HepG2 (cell line): ENCODE measurements around the gene TMC2. TPM values are rescaled to one million over a fixed set of nuclear protein-coding genes. Genes with fewer than 3 reads are reported as not detected.

Source experiments
- BCL6 ChIP-seq: IDR thresholded peaks from 2 replicates; pipeline ENCODE4 v1.6.1; 2016; ENCODE audit warnings: missing genetic modification reagents, missing compliant biosample characterization
- GATA4 ChIP-seq: sonication (generic); IDR thresholded peaks from 2 replicates; pipeline ENCODE4 v1.6.1; 2016; ENCODE audit warnings: antibody characterized with exemption, low read depth, borderline replicate concordance
- GATAD1 ChIP-seq: IDR thresholded peaks from 2 replicates; pipeline ENCODE4 v1.6.1; 2016; ENCODE audit warnings: missing genetic modification reagents, missing compliant biosample characterization
- MBD4 ChIP-seq: IDR thresholded peaks from 2 replicates; pipeline ENCODE4 v1.6.1; 2012; ENCODE audit warnings: low read length, inconsistent platforms, borderline replicate concordance
- MEF2D ChIP-seq: sonication (generic); formaldehyde crosslinking; IDR thresholded peaks from 2 replicates; pipeline ENCODE4 v1.5.1; 2020; ENCODE audit warnings: mild to moderate bottlenecking, missing genetic modification reagents
- NR1H2 ChIP-seq: sonication (generic); formaldehyde crosslinking; IDR thresholded peaks from 2 replicates; pipeline ENCODE4 v1.8.1; 2022; ENCODE audit warnings: low read depth, missing genetic modification reagents, borderline replicate concordance
- PLSCR1 ChIP-seq: sonication (generic); formaldehyde crosslinking; IDR thresholded peaks from 2 replicates; pipeline ENCODE4 v1.5.0; 2020; ENCODE audit warnings: missing genetic modification reagents, mild to moderate bottlenecking, borderline replicate concordance
- SKI ChIP-seq: fragments of 450-650 bp; IDR thresholded peaks from one replicate; pipeline ENCODE4 v1.6.1; 2018; ENCODE audit warnings: mild to moderate bottlenecking; ENCODE audit not compliant: partially characterized antibody
- SRSF9 ChIP-seq: fragments of 200-400 bp; formaldehyde crosslinking; IDR thresholded peaks from 2 replicates; pipeline ENCODE4 v1.6.1; 2018; ENCODE audit warnings: borderline replicate concordance, mild to moderate bottlenecking, low read depth, low read length; ENCODE audit not compliant: insufficient read depth, poor library complexity, severe bottlenecking
- ZFYVE20 ChIP-seq: sonication (generic); formaldehyde crosslinking; IDR thresholded peaks from 2 replicates; pipeline ENCODE4 v1.8.0; 2023; ENCODE audit warnings: low read depth, mild to moderate bottlenecking, moderate library complexity, missing genetic modification reagents, borderline replicate concordance
- ZNF136 ChIP-seq: sonication (generic); formaldehyde crosslinking; IDR thresholded peaks from 2 replicates; pipeline ENCODE4 v1.8.1; 2022; ENCODE audit warnings: low read depth, mild to moderate bottlenecking, moderate library complexity, missing genetic modification reagents
- ZNF234 ChIP-seq: sonication (generic); formaldehyde crosslinking; conservative IDR thresholded peaks from 2 replicates; pipeline ENCODE4 v1.5.1; 2020; ENCODE audit warnings: mild to moderate bottlenecking, missing genetic modification reagents
- ZNF251 ChIP-seq: sonication (generic); formaldehyde crosslinking; IDR thresholded peaks from 2 replicates; pipeline ENCODE4 v1.9.0; 2021; ENCODE audit warnings: mild to moderate bottlenecking, missing genetic modification reagents
- ZNF331 ChIP-seq: sonication (generic); formaldehyde crosslinking; IDR thresholded peaks from 2 replicates; pipeline ENCODE4 v1.4.0; 2020; ENCODE audit warnings: missing genetic modification reagents
- ZNF605 ChIP-seq: sonication (generic); formaldehyde crosslinking; IDR thresholded peaks from 2 replicates; pipeline ENCODE4 v1.8.0; 2022; ENCODE audit warnings: mild to moderate bottlenecking, missing genetic modification reagents
- ZNF614 ChIP-seq: IDR thresholded peaks from 2 replicates; pipeline ENCODE4 v1.6.1; 2018; ENCODE audit warnings: missing biosample characterization, missing genetic modification reagents, inconsistent platforms, borderline replicate concordance
- ZNF674 ChIP-seq: sonication (generic); formaldehyde crosslinking; IDR thresholded peaks from 2 replicates; pipeline ENCODE4 v1.5.0; 2020; ENCODE audit warnings: low read depth, mild to moderate bottlenecking, missing genetic modification reagents
- ZNF737 ChIP-seq: sonication (generic); formaldehyde crosslinking; IDR thresholded peaks from 2 replicates; pipeline ENCODE4 v1.5.0; 2020; ENCODE audit warnings: missing genetic modification reagents, mild to moderate bottlenecking, borderline replicate concordance
- ZNF883 ChIP-seq: sonication (generic); formaldehyde crosslinking; IDR thresholded peaks from 2 replicates; pipeline ENCODE4 v1.5.1; 2020; ENCODE audit warnings: mild to moderate bottlenecking, missing genetic modification reagents; ENCODE audit errors: not compliant biosample characterization
- polyA plus RNA-seq, 8 experiments: library from polyadenylated mRNA; depleted of rRNA in 3 of 8; stranded (reverse) in 7 of 8; unstranded in 1 of 8; fragments of >200 nt; fragmentation: Illumina TruSeq in 4 of 8; extraction: Trizol in 4 of 8; gene quantifications; 2 replicates each; pipeline versions ENCODE4 v1.2.1 to v1.2.3, GENCODE V29; 2011 to 2016; ENCODE audit warnings: low read depth in 4 of 8, missing spikeins in 1 of 8, mixed read lengths in 1 of 8; ENCODE audit not compliant: insufficient read depth in 1 of 8
- total RNA-seq, 5 experiments: library from RNA; depleted of rRNA; stranded (reverse); fragments of >200 nt; fragmentation: Illumina TruSeq; extraction: Trizol; gene quantifications; 2 replicates each; pipeline ENCODE4 v1.2.3, GENCODE V29; 2016; ENCODE audit warnings: low read depth in 1 of 5
- TF ChIP-seq, protein P1 (sequence below): IDR thresholded peaks from 2 replicates; pipeline ENCODE4 v1.6.1; 2016; ENCODE audit warnings: control low read depth
- TF ChIP-seq, protein P2 (sequence below): sonication (generic); formaldehyde crosslinking; IDR thresholded peaks from 2 replicates; pipeline ENCODE4 v1.4.0; 2020; ENCODE audit warnings: missing genetic modification reagents
- TF ChIP-seq, protein P3 (sequence below): sonication (generic); formaldehyde crosslinking; IDR thresholded peaks from 2 replicates; pipeline ENCODE4 v1.9.0; 2022; ENCODE audit warnings: missing genetic modification reagents, mild to moderate bottlenecking, borderline replicate concordance
- TF ChIP-seq, protein P4 (sequence below): sonication (generic); formaldehyde crosslinking; IDR thresholded peaks from 2 replicates; pipeline ENCODE4 v1.5.0; 2020; ENCODE audit warnings: mild to moderate bottlenecking, missing genetic modification reagents

The TMC2 gene
- total and polyA plus RNA-seq, 2 of the 13 experiments (the other 11 are each of a cell fraction or from before 2014, with no cell fraction given), result not detected

GRCh38 chr20:2523919-2524708, 12.3 kb upstream of the TMC2 start (continued):
- no peak for TF ChIP-seq ZNF674 (CRISPR knock-in tag)
- TF ChIP-seq NR1H2, result no peak
- peak; percentile 77; the same call in 1 of the 2 replicates for TF ChIP-seq ZNF605
- TF ChIP-seq, protein P1, sequence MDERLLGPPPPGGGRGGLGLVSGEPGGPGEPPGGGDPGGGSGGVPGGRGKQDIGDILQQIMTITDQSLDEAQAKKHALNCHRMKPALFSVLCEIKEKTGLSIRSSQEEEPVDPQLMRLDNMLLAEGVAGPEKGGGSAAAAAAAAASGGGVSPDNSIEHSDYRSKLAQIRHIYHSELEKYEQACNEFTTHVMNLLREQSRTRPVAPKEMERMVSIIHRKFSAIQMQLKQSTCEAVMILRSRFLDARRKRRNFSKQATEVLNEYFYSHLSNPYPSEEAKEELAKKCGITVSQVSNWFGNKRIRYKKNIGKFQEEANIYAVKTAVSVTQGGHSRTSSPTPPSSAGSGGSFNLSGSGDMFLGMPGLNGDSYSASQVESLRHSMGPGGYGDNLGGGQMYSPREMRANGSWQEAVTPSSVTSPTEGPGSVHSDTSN (CRISPR knock-in tag), result no peak
- peak; percentile 75; the same call in 1 of the 2 replicates for TF ChIP-seq ZNF614
- no peak for TF ChIP-seq MBD4
- TF ChIP-seq BCL6 (CRISPR knock-in tag), result peak; percentile 35; the same call in 1 of the 2 replicates
- TF ChIP-seq ZNF883, result peak; percentile 58
- no peak for TF ChIP-seq ZNF737 (CRISPR knock-in tag)
- TF ChIP-seq, protein P2, sequence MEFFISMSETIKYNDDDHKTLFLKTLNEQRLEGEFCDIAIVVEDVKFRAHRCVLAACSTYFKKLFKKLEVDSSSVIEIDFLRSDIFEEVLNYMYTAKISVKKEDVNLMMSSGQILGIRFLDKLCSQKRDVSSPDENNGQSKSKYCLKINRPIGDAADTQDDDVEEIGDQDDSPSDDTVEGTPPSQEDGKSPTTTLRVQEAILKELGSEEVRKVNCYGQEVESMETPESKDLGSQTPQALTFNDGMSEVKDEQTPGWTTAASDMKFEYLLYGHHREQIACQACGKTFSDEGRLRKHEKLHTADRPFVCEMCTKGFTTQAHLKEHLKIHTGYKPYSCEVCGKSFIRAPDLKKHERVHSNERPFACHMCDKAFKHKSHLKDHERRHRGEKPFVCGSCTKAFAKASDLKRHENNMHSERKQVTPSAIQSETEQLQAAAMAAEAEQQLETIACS (CRISPR knock-in tag), result no peak; the same call in 1 of the 2 replicates
- TF ChIP-seq ZNF234 (CRISPR knock-in tag), result no peak
- TF ChIP-seq, protein P3, sequence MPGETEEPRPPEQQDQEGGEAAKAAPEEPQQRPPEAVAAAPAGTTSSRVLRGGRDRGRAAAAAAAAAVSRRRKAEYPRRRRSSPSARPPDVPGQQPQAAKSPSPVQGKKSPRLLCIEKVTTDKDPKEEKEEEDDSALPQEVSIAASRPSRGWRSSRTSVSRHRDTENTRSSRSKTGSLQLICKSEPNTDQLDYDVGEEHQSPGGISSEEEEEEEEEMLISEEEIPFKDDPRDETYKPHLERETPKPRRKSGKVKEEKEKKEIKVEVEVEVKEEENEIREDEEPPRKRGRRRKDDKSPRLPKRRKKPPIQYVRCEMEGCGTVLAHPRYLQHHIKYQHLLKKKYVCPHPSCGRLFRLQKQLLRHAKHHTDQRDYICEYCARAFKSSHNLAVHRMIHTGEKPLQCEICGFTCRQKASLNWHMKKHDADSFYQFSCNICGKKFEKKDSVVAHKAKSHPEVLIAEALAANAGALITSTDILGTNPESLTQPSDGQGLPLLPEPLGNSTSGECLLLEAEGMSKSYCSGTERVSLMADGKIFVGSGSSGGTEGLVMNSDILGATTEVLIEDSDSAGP (CRISPR knock-in tag), result peak; percentile 83
- no peak for TF ChIP-seq MEF2D (CRISPR knock-in tag)
- no peak for TF ChIP-seq ZFYVE20
- no peak for TF ChIP-seq ZNF136 (CRISPR knock-in tag)
- TF ChIP-seq GATA4, result no peak; the same call in 1 of the 2 replicates
- TF ChIP-seq SRSF9, result no peak
- no peak for TF ChIP-seq GATAD1 (CRISPR knock-in tag)
- TF ChIP-seq PLSCR1 (CRISPR knock-in tag), result no peak
- TF ChIP-seq ZNF331, result no peak; the same call in 1 of the 2 replicates
- TF ChIP-seq, protein P4, sequence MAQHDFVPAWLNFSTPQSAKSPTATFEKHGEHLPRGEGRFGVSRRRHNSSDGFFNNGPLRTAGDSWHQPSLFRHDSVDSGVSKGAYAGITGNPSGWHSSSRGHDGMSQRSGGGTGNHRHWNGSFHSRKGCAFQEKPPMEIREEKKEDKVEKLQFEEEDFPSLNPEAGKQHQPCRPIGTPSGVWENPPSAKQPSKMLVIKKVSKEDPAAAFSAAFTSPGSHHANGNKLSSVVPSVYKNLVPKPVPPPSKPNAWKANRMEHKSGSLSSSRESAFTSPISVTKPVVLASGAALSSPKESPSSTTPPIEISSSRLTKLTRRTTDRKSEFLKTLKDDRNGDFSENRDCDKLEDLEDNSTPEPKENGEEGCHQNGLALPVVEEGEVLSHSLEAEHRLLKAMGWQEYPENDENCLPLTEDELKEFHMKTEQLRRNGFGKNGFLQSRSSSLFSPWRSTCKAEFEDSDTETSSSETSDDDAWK, result no peak
- peak; percentile 35 for TF ChIP-seq SKI
- peak; percentile 94; the same call in 1 of the 2 replicates for TF ChIP-seq ZNF251 (CRISPR knock-in tag)
